Progenitor cell of endocrine pancreas (in vitro differentiated cells): ENCODE results near the gene MRPL28. TPM values are rescaled to one million over a fixed set of nuclear protein-coding genes. Genes with fewer than 3 reads are reported as not detected.
"Not testable (repeated sequence)": the region's sequence is repeated elsewhere in the genome, so short reads cannot be mapped to it uniquely, and the experiment has no call there.

Experiments used
- DNase-seq: peaks from one replicate; pipeline ENCODE4 v3.0.0; 2021; ENCODE audit warnings: low spot score; ENCODE audit not compliant: unreplicated experiment
- H3K27ac Mint-ChIP-seq: 2 replicates; pipeline ENCODE4 v1.8.0; 2021; ENCODE audit warnings: mild to moderate bottlenecking, moderate library complexity, mixed read lengths
- H3K27me3 Mint-ChIP-seq: 2 replicates; pipeline ENCODE4 v1.8.0; 2021; ENCODE audit warnings: mixed read lengths
- H3K36me3 Mint-ChIP-seq: 2 replicates; pipeline ENCODE4 v1.8.0; 2022; ENCODE audit warnings: mixed read lengths; ENCODE audit not compliant: insufficient read depth
- H3K4me1 Mint-ChIP-seq: 2 replicates; pipeline ENCODE4 v1.8.0; 2021; ENCODE audit warnings: low read depth, mixed read lengths
- H3K4me3 Mint-ChIP-seq: 2 replicates; pipeline ENCODE4 v1.8.0; 2021; ENCODE audit warnings: low read depth, mild to moderate bottlenecking, moderate library complexity, mixed read lengths
- H3K9me3 Mint-ChIP-seq: 2 replicates; pipeline ENCODE4 v1.8.0; 2021; ENCODE audit warnings: low read depth, mixed read lengths
- CTCF ChIP-seq: fragments of 200-600 bp; sonication (generic); IDR thresholded peaks from one replicate; pipeline ENCODE4 v1.5.0; 2021; ENCODE audit warnings: antibody characterized with exemption, mild to moderate bottlenecking; ENCODE audit not compliant: unreplicated experiment
- total RNA-seq: library from RNA; stranded (reverse); gene quantifications from 2 replicates; pipeline ENCODE4 v1.2.1, GENCODE V29; 2021

Gene MRPL28
- total RNA-seq, 1 donor from 2014 or later: 82.7 TPM

- H3K4me3 Mint-ChIP-seq: peak overlapping the region; percentile 70
- no peak for TF ChIP-seq CTCF
- H3K4me1 Mint-ChIP-seq: peaks cover 26% of the 10 kb centered on the region
- H3K9me3 Mint-ChIP-seq: no peaks in the 10 kb centered on the region
- H3K27ac Mint-ChIP-seq: peak overlapping the region; percentile 85
- no peaks in the 10 kb centered on the region for H3K36me3 Mint-ChIP-seq
- DNase-seq: no peak
- no peaks in the 10 kb centered on the region for H3K27me3 Mint-ChIP-seq
Measured at GRCh38 chr16:379961-380761, 9.8 kb upstream of the MRPL28 start.

- Mint-ChIP-seq H3K4me3 (peak overlapping the region; percentile 70), H3K9me3 (no peaks in the 10 kb centered on the region), H3K27ac (peak overlapping the region; percentile 85), H3K4me1 (peaks cover 26% of the 10 kb centered on the region), H3K27me3 (no peaks in the 10 kb centered on the region), H3K36me3 (no peaks in the 10 kb centered on the region)
- TF ChIP-seq CTCF: no peak
- peak; percentile 69 for DNase-seq
Measured at GRCh38 chr16:379183-379960, 9.0 kb upstream of the MRPL28 start.

GRCh38 chr16:378821-379182 lies 8.5 kb upstream of the MRPL28 start:
- no peak overlapping the region for H3K4me3 Mint-ChIP-seq
- H3K27ac Mint-ChIP-seq: peak overlapping the region; percentile 33
- H3K27me3 Mint-ChIP-seq: no peaks in the 10 kb centered on the region
- no peak for TF ChIP-seq CTCF
- H3K36me3 Mint-ChIP-seq: peaks cover 1% of the 10 kb centered on the region
- no peaks in the 10 kb centered on the region for H3K9me3 Mint-ChIP-seq
- no peak for DNase-seq
- H3K4me1 Mint-ChIP-seq: peaks cover 23% of the 10 kb centered on the region

- H3K36me3 Mint-ChIP-seq, H3K27ac Mint-ChIP-seq, H3K4me3 Mint-ChIP-seq, H3K9me3 Mint-ChIP-seq, H3K27me3 Mint-ChIP-seq: not testable (repeated sequence)
- DNase-seq: peak; percentile 10
- H3K4me1 Mint-ChIP-seq: peaks cover 18% of the 10 kb centered on the region
Measured at GRCh38 chr16:378113-378820, 7.9 kb upstream of the MRPL28 start.

- TF ChIP-seq CTCF: no peak
- no peaks in the 10 kb centered on the region for H3K9me3 Mint-ChIP-seq
- H3K4me3 Mint-ChIP-seq: no peak overlapping the region
- no peaks in the 10 kb centered on the region for H3K27me3 Mint-ChIP-seq
- H3K4me1 Mint-ChIP-seq: peaks cover 14% of the 10 kb centered on the region
- no peak overlapping the region for H3K27ac Mint-ChIP-seq
- no peak for DNase-seq
- peaks cover 3% of the 10 kb centered on the region for H3K36me3 Mint-ChIP-seq
Measured at GRCh38 chr16:377419-377951, 7.1 kb upstream of the MRPL28 start.
